HPDE6-E6E7 (cell line): ENCODE data around the gene PHF1.
A peak's percentile ranks its signal among the peaks of the same experiment; 100 is the strongest.
"Not testable (repeated sequence)": the region's sequence is repeated elsewhere in the genome, so short reads cannot be mapped to it uniquely, and the experiment has no call there.

Source experiments
- DNase-seq: peaks from one replicate; pipeline ENCODE4 v3.0.0; 2011; ENCODE audit warnings: missing footprints; ENCODE audit errors: extremely low spot score

PHF1 gene

GRCh38 chr6:33410711-33411631 lies at the start of gene PHF1:
PHF1 (plus strand) TSS chr6:33411014; CDS start chr6:33412264, 1,250 bp downstream.
- DNase-seq: peak; percentile 75

- not testable (repeated sequence) for DNase-seq
Observed at GRCh38 chr6:33363486-33363885, 47.3 kb upstream of the PHF1 start.

DNA sequence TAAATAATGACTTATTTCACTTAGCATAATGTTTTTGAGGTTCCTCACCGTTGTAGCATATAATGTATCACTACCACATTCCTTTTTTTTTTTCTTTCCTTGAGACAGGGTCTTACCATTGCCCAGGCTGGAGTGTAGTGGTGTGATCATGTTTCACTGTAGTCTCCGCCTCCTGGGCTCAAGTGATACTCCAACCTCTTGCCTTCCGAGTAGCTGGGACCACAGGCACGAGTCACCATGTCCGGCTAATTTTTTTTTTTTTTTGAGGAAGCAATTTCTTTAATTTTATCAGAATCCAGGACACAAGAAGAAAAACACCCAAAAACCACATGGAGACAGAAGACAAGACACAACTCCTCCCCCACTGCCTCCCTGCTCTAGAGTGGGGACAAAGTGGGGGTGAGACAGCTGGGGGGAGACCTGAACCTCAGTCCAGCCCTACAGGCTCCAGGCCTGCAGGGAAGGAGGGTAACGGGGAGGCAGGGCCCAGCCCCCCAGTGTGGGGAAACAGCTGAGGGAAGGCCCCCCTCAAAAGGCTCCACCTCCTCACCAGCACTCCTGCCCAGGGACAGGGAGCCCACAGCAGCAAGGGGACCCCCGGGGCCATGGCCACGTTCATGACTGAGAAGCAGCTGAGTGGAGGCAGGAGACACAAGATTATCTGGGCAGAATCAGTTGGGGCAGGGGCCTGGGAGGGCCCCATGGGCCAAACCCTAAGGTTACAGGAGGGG lies 46.2 kb upstream of the PHF1 start:
- DNase-seq: not testable (repeated sequence)

DNA sequence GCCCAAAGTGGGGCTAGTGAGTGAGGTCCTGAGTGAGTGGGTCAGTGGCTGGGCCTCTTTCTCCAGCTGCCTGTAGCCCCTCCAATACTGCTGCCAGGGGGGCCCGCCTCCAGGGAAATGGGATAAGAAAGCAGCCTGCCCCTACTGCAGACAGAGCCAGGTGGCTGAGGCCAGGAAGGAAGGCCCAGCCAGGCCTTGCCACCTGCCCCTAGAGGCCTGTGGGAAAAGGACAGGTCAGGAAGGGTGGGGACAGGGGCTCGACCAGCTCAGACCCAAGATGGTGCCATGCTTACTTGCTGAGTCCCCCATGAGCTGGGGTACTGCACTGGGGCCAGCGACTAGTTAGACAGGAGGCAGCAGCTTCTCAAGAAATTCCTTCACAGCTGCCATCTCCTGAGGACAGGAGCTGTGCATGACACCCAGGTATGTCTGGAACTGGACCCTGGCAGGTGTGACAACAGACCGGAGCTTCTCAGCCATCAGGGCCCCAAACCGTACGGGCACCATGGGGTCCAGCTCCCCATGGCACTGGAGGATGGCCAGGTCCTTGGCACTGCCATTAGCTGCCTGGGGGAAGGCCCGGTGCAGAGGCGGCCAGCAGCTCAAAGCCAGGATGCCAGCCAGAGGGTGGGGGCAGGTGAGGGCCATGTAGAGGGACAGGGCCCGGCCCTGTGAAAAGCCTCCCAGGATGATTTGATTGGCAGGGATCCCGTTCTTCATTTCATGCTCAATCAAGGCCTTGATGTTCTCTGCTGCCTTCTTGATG lies 45.4 kb upstream of the PHF1 start:
- DNase-seq: not testable (repeated sequence)

GRCh38 chr6:33367009-33367714 lies 43.7 kb upstream of the PHF1 start:
- DNase-seq: no peak

GRCh38 chr6:33367715-33368025 lies 43.1 kb upstream of the PHF1 start:
- not testable (repeated sequence) for DNase-seq

- DNase-seq: not testable (repeated sequence)
Observed at GRCh38 chr6:33371901-33372300, 38.9 kb upstream of the PHF1 start.

DNA sequence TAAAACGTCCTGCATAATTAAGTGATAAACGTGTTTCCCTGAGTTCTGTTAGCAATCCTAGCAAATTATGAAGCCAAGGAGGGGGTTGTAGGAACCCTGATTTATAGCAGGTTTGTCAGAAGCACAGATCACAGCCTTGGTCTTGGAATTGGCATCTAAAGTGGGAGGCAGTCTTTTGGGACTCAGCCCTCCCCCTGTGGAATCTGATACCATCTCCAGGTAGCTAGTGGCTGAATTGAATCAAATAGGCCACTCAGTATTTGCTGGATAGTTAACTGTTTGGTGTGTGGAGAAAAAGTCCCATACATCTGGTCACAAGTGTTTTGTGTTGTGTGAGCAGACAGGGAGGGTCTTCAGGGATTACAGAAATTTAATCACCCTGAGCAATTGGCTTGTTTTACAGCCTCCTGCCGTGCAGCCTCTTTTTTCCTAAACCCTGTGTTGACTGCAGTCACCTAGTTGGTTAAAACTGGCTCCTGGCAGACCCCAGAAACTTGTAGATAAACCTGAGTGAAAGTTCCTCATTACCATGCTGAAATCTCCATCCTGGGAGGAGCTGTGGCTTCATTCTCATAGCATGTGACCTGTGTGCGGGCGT lies 38.2 kb upstream of the PHF1 start:
- no peak for DNase-seq

DNA sequence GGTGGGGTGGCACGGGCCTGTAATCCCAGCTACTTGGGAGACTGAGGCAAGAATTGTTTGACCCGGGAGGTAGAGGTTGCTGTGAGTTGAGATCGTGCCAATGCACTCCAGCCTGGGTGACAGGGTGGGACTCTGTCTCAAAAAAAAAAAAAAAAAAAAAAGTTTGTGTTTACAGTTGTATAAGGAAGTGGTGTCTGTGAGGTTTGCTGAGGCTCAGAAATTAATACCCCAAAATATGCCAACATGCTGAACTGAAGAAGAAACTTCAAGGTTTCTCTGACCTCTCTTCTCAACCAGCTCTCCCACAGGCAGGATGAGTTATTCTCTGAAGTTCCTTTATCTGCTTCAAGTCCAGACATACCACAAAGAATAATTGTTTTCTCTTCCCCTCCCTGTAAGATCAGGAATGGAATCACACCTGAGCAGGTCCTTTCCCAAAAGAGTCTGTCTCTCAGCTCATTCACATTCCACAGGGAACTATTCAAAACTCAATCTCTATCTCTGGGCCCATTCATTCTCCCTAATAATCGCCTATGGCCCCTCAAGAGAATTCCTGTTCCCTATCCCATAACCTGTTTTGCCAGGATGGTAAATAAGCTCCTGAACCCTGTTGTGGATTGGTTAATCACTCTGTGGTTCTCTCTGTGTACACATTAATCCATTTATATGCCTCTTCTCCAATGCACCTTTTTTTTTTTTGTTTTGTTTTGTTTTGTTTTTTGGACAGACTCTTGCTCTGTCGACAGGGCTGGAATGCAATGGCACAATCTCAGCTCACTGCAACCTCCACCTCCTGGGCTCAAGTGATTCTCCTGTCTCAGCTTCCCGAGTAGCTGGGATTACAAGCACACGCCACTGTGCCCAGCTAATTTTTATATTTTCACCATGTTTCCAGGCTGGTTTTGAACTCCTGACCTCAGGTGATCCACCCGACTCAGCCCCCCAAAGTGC lies 36.6 kb upstream of the PHF1 start:
- DNase-seq: no peak

- DNase-seq: no peak
Observed at GRCh38 chr6:33375143-33375671, 35.6 kb upstream of the PHF1 start.

DNA sequence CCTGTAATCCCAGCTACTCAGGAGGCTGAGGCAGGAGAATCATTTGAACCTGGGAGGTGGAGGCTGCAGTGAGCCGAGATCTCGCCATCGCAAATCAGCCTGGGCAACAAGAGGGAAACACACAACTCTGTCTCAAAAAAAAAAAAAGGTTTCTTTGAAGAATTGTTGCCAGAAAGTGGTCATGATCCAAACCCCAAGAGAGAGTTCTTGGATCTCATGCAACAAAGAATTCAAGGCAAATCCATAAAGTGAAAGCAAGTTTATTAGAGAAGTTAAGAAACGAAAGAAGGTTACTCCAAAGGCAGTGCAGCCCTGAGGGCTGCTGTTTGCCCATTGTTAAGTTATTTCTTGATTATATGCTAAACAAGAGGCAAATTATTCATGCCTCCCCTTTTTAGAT lies 33.6 kb upstream of the PHF1 start:
- DNase-seq: no peak

DNA sequence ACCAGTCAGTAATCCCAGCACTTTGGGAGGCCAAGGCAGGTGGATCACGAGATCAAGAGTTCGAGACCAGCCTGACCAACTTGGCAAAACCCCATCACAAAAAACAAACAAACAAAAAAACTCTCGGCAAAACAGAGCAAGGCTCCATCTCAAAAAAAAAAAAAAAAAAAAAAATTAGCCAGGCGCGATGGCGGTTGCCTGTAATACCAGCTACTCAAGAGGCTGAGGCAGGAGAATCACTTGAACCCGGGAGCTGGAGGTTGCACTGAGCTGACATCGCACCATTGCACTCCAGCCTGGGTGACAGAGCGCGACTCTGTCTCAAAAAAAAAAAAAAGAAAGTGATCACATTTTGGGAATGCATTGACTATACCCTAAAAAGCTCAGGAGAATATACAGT lies 31.6 kb upstream of the PHF1 start:
- not testable (repeated sequence) for DNase-seq

DNA sequence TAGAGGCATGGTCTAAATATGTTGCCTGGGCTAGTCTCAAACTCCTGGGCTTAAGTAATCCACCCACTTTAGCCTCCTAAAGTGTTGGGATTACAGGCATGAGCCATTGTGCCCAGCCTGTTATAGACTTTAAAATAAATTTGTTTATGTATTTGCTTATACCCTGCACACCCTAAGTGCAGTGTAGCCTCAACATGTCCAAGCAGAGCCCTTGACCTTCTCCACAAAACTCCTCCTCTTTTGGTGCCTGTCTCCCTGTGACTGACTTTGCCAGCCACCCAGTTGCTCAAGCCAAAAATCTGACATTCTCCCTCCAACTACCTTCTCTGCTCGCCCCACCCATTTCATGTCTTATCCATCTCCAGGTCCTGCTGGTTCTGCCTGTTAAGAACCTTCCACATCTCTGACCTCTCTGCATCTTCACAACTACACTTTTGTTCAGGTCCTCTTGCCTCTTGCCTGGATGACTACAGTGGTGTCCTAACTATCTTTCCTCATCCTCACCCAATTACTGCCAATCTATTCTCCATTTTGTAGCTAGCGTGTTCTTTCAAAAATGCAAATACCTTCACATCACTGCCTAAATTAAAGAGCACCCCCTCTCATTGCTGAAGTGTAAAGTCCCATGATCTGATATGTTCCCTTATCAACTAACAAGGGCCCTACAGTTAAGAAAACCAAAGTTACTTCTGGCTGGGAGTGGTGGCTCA lies 30.4 kb upstream of the PHF1 start:
- no peak for DNase-seq

GRCh38 chr6:33383427-33384185 lies 27.2 kb upstream of the PHF1 start:
- DNase-seq: no peak

- DNase-seq: peak; percentile 63
Observed at GRCh38 chr6:33384581-33385020, 26.2 kb upstream of the PHF1 start.

DNA sequence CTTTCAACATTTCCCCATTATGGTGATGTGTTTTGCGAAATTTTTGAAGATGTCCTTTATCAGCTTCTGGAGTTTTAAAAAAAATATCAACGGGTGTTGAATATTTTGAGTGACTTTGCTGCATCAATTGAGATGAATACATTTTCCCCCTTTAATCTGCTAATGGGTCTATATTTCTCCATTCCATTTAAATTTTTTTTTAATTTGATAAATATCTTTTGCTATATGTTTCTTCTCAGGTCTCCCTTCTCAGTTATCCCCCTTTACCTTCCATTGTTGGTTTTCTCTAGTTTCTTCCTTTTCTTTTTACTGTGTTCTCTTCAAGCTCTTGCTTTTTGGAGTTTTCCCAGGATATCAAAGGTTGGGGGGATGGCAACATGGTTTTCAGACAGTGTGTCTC lies 20.6 kb upstream of the PHF1 start:
- DNase-seq: no peak

DNA sequence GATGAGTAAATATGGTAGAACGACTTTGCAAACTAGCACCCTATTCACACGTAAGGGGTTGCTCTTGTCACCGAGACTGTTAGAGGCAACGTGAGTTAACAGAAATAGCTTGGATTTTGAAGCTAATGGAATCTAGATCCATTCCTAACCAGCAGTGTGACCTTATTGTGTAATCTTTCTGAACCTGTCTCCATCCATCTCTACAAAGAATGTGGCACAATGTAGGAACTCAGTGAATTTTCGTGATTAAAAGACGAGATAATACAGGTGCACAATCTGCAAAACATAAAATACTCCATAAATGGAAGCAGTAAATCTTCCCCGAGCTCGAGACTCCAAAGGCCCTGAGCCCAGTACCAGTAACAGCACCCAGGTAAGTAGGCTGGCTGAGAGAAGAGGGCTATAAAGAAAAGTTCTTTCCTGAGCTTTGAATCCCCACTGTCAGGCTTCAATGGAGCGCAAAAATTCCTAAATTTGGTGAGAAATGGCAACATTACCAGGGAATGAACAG lies 20.0 kb upstream of the PHF1 start:
- DNase-seq: no peak

- DNase-seq: peak; percentile 98
Observed at GRCh38 chr6:33391278-33391921, 19.4 kb upstream of the PHF1 start, which contains the start of gene KIFC1. KIFC1 (plus strand) TSS chr6:33391823; CDS start chr6:33391986, 163 bp downstream.
